Endothelial cell of umbilical vein (primary cell): ENCODE data around the gene MAN2B1.

Source experiments
- JUN ChIP-seq: IDR thresholded peaks from 2 replicates; pipeline ENCODE4 v1.6.1; 2011; ENCODE audit warnings: borderline replicate concordance, low read depth; ENCODE audit not compliant: insufficient read length, insufficient read depth
- MYC ChIP-seq: IDR thresholded peaks from one replicate; pipeline ENCODE4 v1.6.1; 2011; ENCODE audit warnings: mild to moderate bottlenecking, low read depth, low read length
- POLR2A ChIP-seq: IDR thresholded peaks from 2 replicates; pipeline ENCODE4 v1.6.1; 2012; ENCODE audit warnings: low read depth, mild to moderate bottlenecking, control low read depth, low read length
- POLR2AphosphoS5 ChIP-seq: IDR thresholded peaks from 2 replicates; pipeline ENCODE4 v1.6.1; 2012; ENCODE audit warnings: low read depth, mild to moderate bottlenecking, control low read depth, low read length, moderate library complexity; ENCODE audit not compliant: insufficient read depth
- TF ChIP-seq, protein P1 (sequence below), 2 donors: IDR thresholded peaks; 1 replicate in 1 of 2; 2 replicates in 1 of 2; pipeline ENCODE4 v1.5.1; 2011; ENCODE audit warnings: low read length in 2 of 2, mild to moderate bottlenecking in 2 of 2, moderate library complexity in 2 of 2, control low read depth in 1 of 2, inconsistent platforms in 1 of 2, low read depth in 1 of 2; ENCODE audit not compliant: insufficient read depth in 1 of 2; ENCODE audit errors: extremely low read depth in 1 of 2

DNA sequence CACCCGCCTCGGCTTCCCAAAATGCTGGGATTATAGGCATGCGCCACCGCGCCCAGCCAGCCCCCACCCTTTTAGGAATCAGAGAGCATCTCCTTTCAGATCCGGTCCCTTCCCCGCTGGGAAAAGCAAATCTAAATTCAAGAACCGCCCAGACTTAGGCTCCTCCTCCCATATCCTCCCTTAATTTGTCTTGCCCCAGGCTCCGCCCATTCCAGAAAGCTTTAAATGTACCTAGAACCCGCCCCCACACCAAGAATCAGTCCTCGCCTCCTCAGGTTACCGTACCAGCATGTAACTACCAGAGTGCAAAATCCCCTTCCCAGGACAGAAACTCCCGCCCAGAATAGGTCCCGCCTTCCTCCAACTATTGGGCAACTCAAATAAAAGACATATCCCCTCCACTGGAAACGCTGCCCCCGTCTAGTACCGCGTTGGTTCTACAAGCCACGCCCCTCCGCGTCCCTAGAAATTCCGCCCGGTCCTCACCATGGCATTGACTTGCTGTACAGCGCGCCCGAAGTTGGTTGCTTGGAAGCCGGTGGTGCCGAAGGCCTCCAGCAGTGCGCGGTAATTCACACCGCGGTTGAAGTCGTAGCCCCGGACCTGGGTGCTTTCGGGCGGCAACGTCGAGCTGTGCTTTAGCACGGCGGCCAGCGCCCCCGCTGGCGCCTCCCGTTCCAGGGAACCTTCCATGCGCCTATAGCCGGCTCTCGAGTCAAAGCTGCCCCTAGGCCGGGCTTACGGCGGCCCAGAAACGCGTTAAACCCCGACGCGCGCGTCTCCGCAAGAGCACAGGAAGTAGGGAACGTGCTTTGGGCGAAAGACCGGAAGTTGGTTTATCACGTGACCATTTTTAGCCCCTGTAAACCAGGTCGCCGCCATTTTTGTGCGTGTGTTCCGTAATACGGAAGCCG is 14.8 kb upstream of the MAN2B1 start, which contains the start of gene DHPS:
- TF ChIP-seq POLR2AphosphoS5 (no peak), POLR2A (peak; percentile 70), MYC (no peak), JUN (no peak)
- TF ChIP-seq, protein P1, sequence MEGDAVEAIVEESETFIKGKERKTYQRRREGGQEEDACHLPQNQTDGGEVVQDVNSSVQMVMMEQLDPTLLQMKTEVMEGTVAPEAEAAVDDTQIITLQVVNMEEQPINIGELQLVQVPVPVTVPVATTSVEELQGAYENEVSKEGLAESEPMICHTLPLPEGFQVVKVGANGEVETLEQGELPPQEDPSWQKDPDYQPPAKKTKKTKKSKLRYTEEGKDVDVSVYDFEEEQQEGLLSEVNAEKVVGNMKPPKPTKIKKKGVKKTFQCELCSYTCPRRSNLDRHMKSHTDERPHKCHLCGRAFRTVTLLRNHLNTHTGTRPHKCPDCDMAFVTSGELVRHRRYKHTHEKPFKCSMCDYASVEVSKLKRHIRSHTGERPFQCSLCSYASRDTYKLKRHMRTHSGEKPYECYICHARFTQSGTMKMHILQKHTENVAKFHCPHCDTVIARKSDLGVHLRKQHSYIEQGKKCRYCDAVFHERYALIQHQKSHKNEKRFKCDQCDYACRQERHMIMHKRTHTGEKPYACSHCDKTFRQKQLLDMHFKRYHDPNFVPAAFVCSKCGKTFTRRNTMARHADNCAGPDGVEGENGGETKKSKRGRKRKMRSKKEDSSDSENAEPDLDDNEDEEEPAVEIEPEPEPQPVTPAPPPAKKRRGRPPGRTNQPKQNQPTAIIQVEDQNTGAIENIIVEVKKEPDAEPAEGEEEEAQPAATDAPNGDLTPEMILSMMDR (IDR thresholded peaks at IDR 0.05; ENCODE audit: extremely low read depth in 1 of 2, insufficient read depth in 1 of 2, low read depth in 1 of 2, low read length in 2 of 2), result peak in 1 of 2 donors; percentile 18
